Measurements from ENCODE around the gene TRAPPC6A.
A peak's percentile ranks its signal among the peaks of the same experiment; 100 is the strongest.

Gene TRAPPC6A

GRCh38 chr19:45177817-45178261 is at the start of gene TRAPPC6A:
Gene TRAPPC6A (minus strand): TSS chr19:45178237. CDS start chr19:45178218, 19 bp downstream.
- ATAC-seq, result peak; percentile 3 to 4

- ATAC-seq, result no peak
Observed at GRCh38 chr19:45224645-45225044, 46.6 kb upstream of the TRAPPC6A start.

- ATAC-seq, result no peak
Observed at GRCh38 chr19:45223879-45224278, 45.8 kb upstream of the TRAPPC6A start.

- no peak for ATAC-seq
Observed at GRCh38 chr19:45222724-45223123, 44.7 kb upstream of the TRAPPC6A start.

GRCh38 chr19:45218911-45219743 is 41.1 kb upstream of the TRAPPC6A start:
- no peak for ATAC-seq

GRCh38 chr19:45218426-45218825 is 40.4 kb upstream of the TRAPPC6A start:
- ATAC-seq, result no peak

- no peak for ATAC-seq
Observed at GRCh38 chr19:45217957-45218334, 39.9 kb upstream of the TRAPPC6A start.

- no peak for ATAC-seq
Observed at GRCh38 chr19:45217193-45217956, 39.3 kb upstream of the TRAPPC6A start.

- ATAC-seq, result no peak
Observed at GRCh38 chr19:45216667-45217066, 38.6 kb upstream of the TRAPPC6A start.

GRCh38 chr19:45215391-45216191 is 37.6 kb upstream of the TRAPPC6A start:
- no peak for ATAC-seq

GRCh38 chr19:45213031-45213430 is 35.0 kb upstream of the TRAPPC6A start:
- ATAC-seq, result no peak

- ATAC-seq, result no peak
Observed at GRCh38 chr19:45211751-45212381, 33.8 kb upstream of the TRAPPC6A start.

GRCh38 chr19:45206328-45206727 is 28.3 kb upstream of the TRAPPC6A start:
- ATAC-seq, result no peak

GRCh38 chr19:45205810-45206209 is 27.8 kb upstream of the TRAPPC6A start:
- no peak for ATAC-seq

GRCh38 chr19:45202637-45203036 is 24.6 kb upstream of the TRAPPC6A start:
- ATAC-seq, result no peak

GRCh38 chr19:45200568-45200967 is 22.5 kb upstream of the TRAPPC6A start:
- no peak for ATAC-seq

GRCh38 chr19:45195764-45196163 is 17.7 kb upstream of the TRAPPC6A start:
- ATAC-seq, result no peak

- ATAC-seq, result no peak
Observed at GRCh38 chr19:45191375-45191774, 13.3 kb upstream of the TRAPPC6A start.

GRCh38 chr19:45189971-45190370 is 11.9 kb upstream of the TRAPPC6A start:
- no peak for ATAC-seq

GRCh38 chr19:45187421-45188100 is 9.5 kb upstream of the TRAPPC6A start:
- peak; percentile 53 to 63 for ATAC-seq

- no peak for ATAC-seq
Observed at GRCh38 chr19:45186509-45187334, 8.7 kb upstream of the TRAPPC6A start.

All from activated CD4-positive, CD25-positive, alpha-beta regulatory T cell treated with anti-CD3 and anti-CD28 coated beads, Interleukin-2, amount 50 U/mL, for 24 hours (primary cell).